ENCODE measurements around the gene AUTS2. TPM values are rescaled to one million over a fixed set of nuclear protein-coding genes. Genes with fewer than 3 reads are reported as not detected.

Gene AUTS2
- total RNA-seq, 3 donors from 2014 or later: 31.2 to 67.6 (median 36.5) TPM

- no peak for ATAC-seq
- TF ChIP-seq CTCF (IDR thresholded peaks at IDR 0.05): no peak
Observed at GRCh38 chr7:69654381-69654780, 56.1 kb downstream of the AUTS2 start.

GRCh38 chr7:69654849-69655707 is 56.8 kb downstream of the AUTS2 start:
- intact Hi-C loops (cut with DNase I, micrococcal nuclease): no loop called here
- DNase-seq (no peak), ATAC-seq (no peak)
- no peak overlapping the region for H3K4me3 ChIP-seq
- H3K4me1 ChIP-seq (ENCODE audit: low read depth): no peaks in the 10 kb centered on the region
- TF ChIP-seq CTCF (IDR thresholded peaks at IDR 0.05): no peak
- H3K36me3 ChIP-seq (ENCODE audit: low read depth): no peaks in the 10 kb centered on the region
- no peaks in the 10 kb centered on the region for H3K9me3 ChIP-seq

More at GRCh38 chr7:69654381-69654780, 56.1 kb downstream of the AUTS2 start:
- H3K9me3 ChIP-seq: no peaks in the 10 kb centered on the region
- no peak for DNase-seq
- no peak overlapping the region for H3K4me3 ChIP-seq
- intact Hi-C loops (cut with DNase I, micrococcal nuclease): no loop called here
- no peaks in the 10 kb centered on the region for H3K36me3 ChIP-seq (ENCODE audit: low read depth)
- no peaks in the 10 kb centered on the region for H3K4me1 ChIP-seq (ENCODE audit: low read depth)

GRCh38 chr7:69656077-69656476 is 57.8 kb downstream of the AUTS2 start:
- TF ChIP-seq CTCF (IDR thresholded peaks at IDR 0.05): no peak
- Histone ChIP-seq H3K4me1 (ENCODE audit: low read depth) (no peaks in the 10 kb centered on the region), H3K4me3 (no peak overlapping the region), H3K36me3 (ENCODE audit: low read depth) (no peaks in the 10 kb centered on the region), H3K9me3 (no peaks in the 10 kb centered on the region)
- ATAC-seq (no peak), DNase-seq (no peak)
- intact Hi-C loops (cut with DNase I, micrococcal nuclease): no loop called here

GRCh38 chr7:69656890-69657289 is 58.6 kb downstream of the AUTS2 start:
- Histone ChIP-seq H3K9me3 (no peaks in the 10 kb centered on the region), H3K4me3 (no peak overlapping the region), H3K4me1 (ENCODE audit: low read depth) (no peaks in the 10 kb centered on the region), H3K36me3 (ENCODE audit: low read depth) (no peaks in the 10 kb centered on the region)
- no peak for TF ChIP-seq CTCF (IDR thresholded peaks at IDR 0.05)
- ATAC-seq: no peak
- intact Hi-C loops (cut with DNase I, micrococcal nuclease): no loop called here
- peak in 1 of 3 donors; percentile 7 for DNase-seq

GRCh38 chr7:69657331-69657730 is 59.1 kb downstream of the AUTS2 start:
- H3K4me3 ChIP-seq: no peak overlapping the region
- intact Hi-C loops (cut with DNase I, micrococcal nuclease): no loop called here
- ATAC-seq (no peak), DNase-seq (no peak)
- H3K4me1 ChIP-seq (ENCODE audit: low read depth): no peaks in the 10 kb centered on the region
- H3K9me3 ChIP-seq: no peaks in the 10 kb centered on the region
- no peaks in the 10 kb centered on the region for H3K36me3 ChIP-seq (ENCODE audit: low read depth)
- no peak for TF ChIP-seq CTCF (IDR thresholded peaks at IDR 0.05)
